Measurements from ENCODE around the gene ZC3HAV1L. TPM values are rescaled to one million over a fixed set of nuclear protein-coding genes. Genes with fewer than 3 reads are reported as not detected.
A peak's percentile ranks its signal among the peaks of the same experiment; 100 is the strongest.
"Not testable (repeated sequence)": the region's sequence is repeated elsewhere in the genome, so short reads cannot be mapped to it uniquely, and the experiment has no call there.

Gene ZC3HAV1L
- total and polyA plus RNA-seq, 2 experiments from 2014 or later = 6.0 to 23.5 TPM

- Histone ChIP-seq H3K36me3 (peaks cover 14% of the 10 kb centered on the region), H3K9me3 (ENCODE audit: low read depth) (no peaks in the 10 kb centered on the region), H3K4me1 (ENCODE audit: low read depth) (no peaks in the 10 kb centered on the region), H3K27ac (no peak overlapping the region), H3K4me3 (no peak overlapping the region), H3K27me3 (no peaks in the 10 kb centered on the region)
- no peak for DNase-seq (ENCODE audit: low read depth in 1 of 2, low spot score in 1 of 2)
- TF ChIP-seq CTCF (IDR thresholded peaks at IDR 0.05; ENCODE audit: low read depth, low read length) = no peak
Observed at GRCh38 chr7:139060695-139061237, 24.9 kb upstream of the ZC3HAV1L start.

GRCh38 chr7:139059905-139060304 is 24.1 kb upstream of the ZC3HAV1L start:
- H3K4me3 ChIP-seq = no peak overlapping the region
- no peaks in the 10 kb centered on the region for H3K9me3 ChIP-seq (ENCODE audit: low read depth)
- H3K27me3 ChIP-seq = no peaks in the 10 kb centered on the region
- no peaks in the 10 kb centered on the region for H3K4me1 ChIP-seq (ENCODE audit: low read depth)
- no peak for DNase-seq (ENCODE audit: low read depth in 1 of 2, low spot score in 1 of 2)
- no peak overlapping the region for H3K27ac ChIP-seq
- no peak for TF ChIP-seq CTCF (IDR thresholded peaks at IDR 0.05; ENCODE audit: low read depth, low read length)
- peaks cover 14% of the 10 kb centered on the region for H3K36me3 ChIP-seq

- Histone ChIP-seq H3K27ac (no peak overlapping the region), H3K27me3 (no peaks in the 10 kb centered on the region), H3K9me3 (ENCODE audit: low read depth) (no peaks in the 10 kb centered on the region), H3K36me3 (peaks cover 9% of the 10 kb centered on the region), H3K4me1 (ENCODE audit: low read depth) (no peaks in the 10 kb centered on the region), H3K4me3 (no peak overlapping the region)
- no peak for TF ChIP-seq CTCF (IDR thresholded peaks at IDR 0.05; ENCODE audit: low read depth, low read length)
- DNase-seq (ENCODE audit: low read depth in 1 of 2, low spot score in 1 of 2) = peak in 1 of 2 donors; percentile 76
Observed at GRCh38 chr7:139058943-139059342, 23.1 kb upstream of the ZC3HAV1L start.

GRCh38 chr7:139055674-139056073 is 19.8 kb upstream of the ZC3HAV1L start:
- no peaks in the 10 kb centered on the region for H3K27me3 ChIP-seq
- TF ChIP-seq CTCF (IDR thresholded peaks at IDR 0.05; ENCODE audit: low read depth, low read length) = no peak
- H3K9me3 ChIP-seq (ENCODE audit: low read depth) = no peaks in the 10 kb centered on the region
- H3K27ac ChIP-seq = no peak overlapping the region
- no peak for DNase-seq (ENCODE audit: low read depth in 1 of 2, low spot score in 1 of 2)
- H3K4me3 ChIP-seq = no peak overlapping the region
- H3K36me3 ChIP-seq = peaks cover 4% of the 10 kb centered on the region
- no peaks in the 10 kb centered on the region for H3K4me1 ChIP-seq (ENCODE audit: low read depth)

- H3K27me3 ChIP-seq; H3K27ac ChIP-seq; H3K4me3 ChIP-seq; DNase-seq (ENCODE audit: low read depth in 1 of 2, low spot score in 1 of 2); H3K4me1 ChIP-seq (ENCODE audit: low read depth); H3K36me3 ChIP-seq; H3K9me3 ChIP-seq (ENCODE audit: low read depth): not testable (repeated sequence)
Observed at GRCh38 chr7:139054656-139055055, 18.8 kb upstream of the ZC3HAV1L start.

GRCh38 chr7:139054101-139054500 is 18.3 kb upstream of the ZC3HAV1L start:
- Histone ChIP-seq H3K9me3 (ENCODE audit: low read depth) (no peaks in the 10 kb centered on the region), H3K27ac (no peak overlapping the region), H3K4me3 (no peak overlapping the region), H3K27me3 (no peaks in the 10 kb centered on the region), H3K36me3 (no peaks in the 10 kb centered on the region), H3K4me1 (ENCODE audit: low read depth) (no peaks in the 10 kb centered on the region)
- no peak for TF ChIP-seq CTCF (IDR thresholded peaks at IDR 0.05; ENCODE audit: low read depth, low read length)
- DNase-seq (ENCODE audit: low read depth in 1 of 2, low spot score in 1 of 2) = no peak

All from cardiac muscle cell (in vitro differentiated cells and primary cell).